ENCODE results near the gene HECW1.
"Not testable (repeated sequence)": the region's sequence is repeated elsewhere in the genome, so short reads cannot be mapped to it uniquely, and the experiment has no call there.

HECW1 gene

DNA sequence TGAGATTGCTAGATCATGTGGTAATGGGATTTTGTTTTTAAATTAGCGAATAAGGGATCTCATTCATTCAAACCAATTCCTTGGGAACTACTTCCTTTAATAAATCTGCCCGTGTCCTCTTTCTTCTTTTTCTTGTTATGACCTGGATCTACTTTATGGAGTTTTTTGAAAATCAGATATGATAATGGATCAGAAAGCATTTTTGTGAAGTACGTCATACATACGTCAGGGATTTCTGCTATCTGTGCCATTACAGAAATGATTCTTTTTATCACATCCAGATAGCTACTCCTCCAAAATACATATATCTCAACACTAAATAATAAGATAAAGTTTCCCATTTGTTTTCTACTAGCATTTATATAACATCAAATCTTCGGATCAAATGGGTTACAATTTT, 430.3 kb downstream of the HECW1 start:
- no peak for DNase-seq (ENCODE audit: low spot score)

GRCh38 chr7:43546231-43546630, 433.8 kb downstream of the HECW1 start:
- DNase-seq (ENCODE audit: low spot score) = no peak

GRCh38 chr7:43550427-43550826, 438.0 kb downstream of the HECW1 start:
- no peak for DNase-seq (ENCODE audit: low spot score)

GRCh38 chr7:43552122-43552521, 439.7 kb downstream of the HECW1 start:
- no peak for DNase-seq (ENCODE audit: low spot score)

DNA sequence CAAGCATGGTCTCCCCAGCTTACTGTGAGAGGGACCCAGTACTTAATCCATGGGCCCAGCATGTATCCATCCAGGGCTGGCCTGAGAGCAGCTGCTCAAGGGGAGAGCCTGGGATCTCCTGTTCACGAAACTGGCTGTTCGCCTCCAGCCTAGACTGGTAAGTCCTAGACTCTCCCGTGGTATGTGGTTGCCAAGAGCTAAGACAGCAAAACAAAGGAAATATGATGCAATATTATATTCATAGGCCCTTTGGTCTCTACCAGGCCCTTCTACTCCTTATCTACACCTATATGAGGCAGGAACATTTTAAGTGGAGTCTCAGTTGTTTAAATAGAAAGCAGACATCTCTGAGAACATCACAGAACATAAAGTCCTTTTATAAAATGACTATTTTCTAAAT, 441.6 kb downstream of the HECW1 start:
- no peak for DNase-seq (ENCODE audit: low spot score)

DNA sequence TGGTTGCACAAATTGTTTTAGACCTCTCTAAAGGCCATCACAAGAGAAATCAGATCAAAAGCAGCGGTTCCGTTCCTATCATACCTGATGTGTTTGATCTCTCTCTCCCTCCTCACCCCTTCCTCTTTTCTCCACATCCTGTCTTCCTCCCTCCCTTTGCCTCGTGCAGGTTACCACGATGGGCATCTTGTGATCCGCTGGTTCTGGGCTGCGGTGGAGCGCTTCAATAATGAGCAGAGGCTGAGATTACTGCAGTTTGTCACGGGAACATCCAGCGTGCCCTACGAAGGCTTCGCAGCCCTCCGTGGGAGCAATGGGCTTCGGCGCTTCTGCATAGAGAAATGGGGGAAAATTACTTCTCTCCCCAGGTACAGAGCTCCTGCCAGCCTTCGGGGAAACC, 442.0 kb downstream of the HECW1 start:
- no peak for DNase-seq (ENCODE audit: low spot score)

DNA sequence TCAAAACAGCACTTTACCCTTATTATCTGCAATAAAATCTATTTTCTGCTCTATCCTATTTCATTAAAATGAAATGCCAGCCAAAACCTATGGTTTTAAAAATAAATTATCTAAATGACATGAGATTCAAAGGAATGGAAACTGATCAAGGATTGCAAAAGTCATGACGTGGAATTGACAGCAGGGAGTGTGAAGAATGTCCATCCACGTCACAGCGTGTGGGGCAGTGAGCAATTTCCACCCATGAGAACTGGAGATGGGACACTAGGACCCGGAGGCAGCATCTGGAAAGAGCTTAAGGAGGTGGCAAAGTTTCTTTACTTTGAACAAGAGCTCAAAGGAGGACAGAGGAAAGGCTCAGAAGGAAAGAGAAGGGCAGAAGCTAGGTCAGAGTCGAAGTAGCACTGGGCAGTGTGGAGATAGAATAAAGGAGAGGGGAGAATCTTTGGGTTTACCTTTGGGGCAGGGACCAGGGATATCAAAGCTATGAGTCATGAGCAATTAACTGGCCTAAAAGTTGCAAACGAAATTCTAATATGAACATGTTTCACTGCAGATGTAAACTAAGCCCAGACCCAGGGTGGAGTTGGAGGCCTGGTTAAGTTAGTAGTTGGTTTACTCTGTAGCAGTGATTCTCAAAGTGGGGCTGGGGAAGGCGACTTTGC, 445.5 kb downstream of the HECW1 start:
- DNase-seq (ENCODE audit: low spot score) = no peak

- no peak for DNase-seq (ENCODE audit: low spot score)
Measured at GRCh38 chr7:43559171-43559945, 446.9 kb downstream of the HECW1 start.

GRCh38 chr7:43559946-43560335, 447.5 kb downstream of the HECW1 start:
- no peak for DNase-seq (ENCODE audit: low spot score)

GRCh38 chr7:43560742-43561330, 448.4 kb downstream of the HECW1 start:
- DNase-seq (ENCODE audit: low spot score) = no peak

DNA sequence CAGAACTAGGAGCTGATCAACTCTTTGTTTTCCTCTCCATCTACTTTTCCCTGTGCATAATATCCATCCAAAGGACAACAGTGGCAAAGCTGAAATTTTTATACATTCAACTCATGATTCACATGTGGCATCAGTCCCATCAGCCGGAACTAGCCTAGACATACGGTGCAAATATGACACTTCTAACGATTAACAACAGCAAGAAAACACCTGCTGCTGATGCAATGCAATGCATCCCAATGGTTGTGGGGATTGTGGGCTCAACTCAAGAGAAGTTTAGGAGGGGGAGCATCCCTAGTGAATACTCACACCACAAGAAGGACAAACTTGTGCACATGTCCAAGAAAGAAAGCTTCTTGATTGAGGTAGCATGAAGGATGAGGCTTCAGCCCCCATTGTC, 449.9 kb downstream of the HECW1 start:
- DNase-seq (ENCODE audit: low spot score) = no peak

DNA sequence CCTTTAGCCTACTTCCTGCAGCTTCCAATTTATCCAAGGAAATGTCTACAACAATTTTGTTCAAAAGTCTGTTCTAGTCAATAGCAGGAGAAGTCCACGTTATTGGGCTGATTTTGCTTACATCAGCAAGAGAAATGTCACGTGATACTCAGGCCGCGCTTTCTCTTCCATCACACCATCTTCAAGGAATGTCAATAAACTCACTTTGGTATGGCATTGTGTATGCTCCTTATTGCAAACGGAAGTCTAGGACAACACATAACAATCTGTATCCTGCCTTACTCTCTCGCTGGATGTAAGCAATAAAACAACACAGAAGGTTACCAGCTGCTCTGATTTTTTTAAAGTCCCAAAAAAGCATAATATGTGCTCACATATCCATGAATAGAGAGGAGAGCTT, 453.3 kb downstream of the HECW1 start:
- peak; percentile 77 for DNase-seq (ENCODE audit: low spot score)

GRCh38 chr7:43568529-43568928, 456.1 kb downstream of the HECW1 start:
- peak; percentile 50 for DNase-seq (ENCODE audit: low spot score)

GRCh38 chr7:43569424-43569823, 457.0 kb downstream of the HECW1 start:
- peak; percentile 31 for DNase-seq (ENCODE audit: low spot score)

GRCh38 chr7:43570688-43571365, 458.4 kb downstream of the HECW1 start:
- DNase-seq (ENCODE audit: low spot score) = no peak

GRCh38 chr7:43572516-43573049, 460.1 kb downstream of the HECW1 start:
- DNase-seq (ENCODE audit: low spot score) = peak; percentile 93

DNA sequence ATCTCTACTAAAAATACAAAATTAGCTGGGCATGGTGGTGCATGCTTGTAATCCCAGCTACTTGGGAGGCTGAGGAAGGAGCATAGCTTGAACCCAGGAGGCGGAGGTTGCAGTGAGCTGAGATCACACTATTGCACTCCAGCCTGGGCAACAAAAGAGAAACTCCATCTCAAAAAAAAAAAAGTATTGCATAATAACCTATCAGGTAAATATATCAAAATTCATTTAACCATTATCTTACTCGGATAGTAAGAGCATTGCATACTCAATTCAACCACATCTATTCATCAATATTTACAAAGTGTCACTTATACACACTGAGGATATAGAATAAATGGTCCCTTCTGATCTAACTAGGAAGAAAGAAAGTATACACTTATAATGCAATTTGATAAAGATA, 461.4 kb downstream of the HECW1 start:
- DNase-seq (ENCODE audit: low spot score) = not testable (repeated sequence)

DNA sequence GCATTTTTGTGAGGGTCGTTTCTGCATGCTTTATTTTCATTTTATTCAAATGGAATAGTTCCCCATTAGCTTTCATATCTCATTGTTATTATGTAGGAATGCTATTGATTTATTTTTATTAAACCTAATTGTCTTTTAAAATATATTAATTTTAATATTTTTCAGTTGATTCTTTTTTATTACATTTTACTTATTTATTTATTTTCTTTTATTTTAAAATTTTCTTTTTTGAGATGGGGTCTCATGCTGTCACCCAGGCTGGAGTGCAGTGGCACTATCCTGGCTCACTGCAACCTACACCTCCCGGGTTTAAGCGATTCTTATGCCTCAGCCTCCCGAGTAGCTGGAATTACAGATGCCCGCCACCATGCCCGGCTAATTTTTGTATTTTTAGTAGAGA, 463.1 kb downstream of the HECW1 start:
- no peak for DNase-seq (ENCODE audit: low spot score)

DNA sequence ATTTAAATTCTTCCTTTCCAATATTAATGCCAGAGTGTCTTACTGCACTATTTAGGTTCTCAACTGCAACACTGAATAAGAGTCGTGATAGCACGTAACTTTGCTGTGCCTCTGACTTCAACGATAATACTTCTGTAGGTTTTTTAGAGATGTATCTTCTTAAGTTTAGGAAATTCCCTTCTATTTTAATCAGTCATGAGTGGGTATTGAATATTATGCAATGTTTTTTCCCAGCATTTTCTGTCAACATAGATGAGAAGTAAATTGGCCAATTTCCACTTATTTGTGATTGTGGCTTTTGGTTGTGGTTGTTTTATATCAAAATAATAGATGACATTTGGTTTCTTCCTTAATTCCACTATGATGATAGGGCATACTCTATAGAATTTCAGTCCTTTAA, 463.8 kb downstream of the HECW1 start:
- no peak for DNase-seq (ENCODE audit: low spot score)

DNA sequence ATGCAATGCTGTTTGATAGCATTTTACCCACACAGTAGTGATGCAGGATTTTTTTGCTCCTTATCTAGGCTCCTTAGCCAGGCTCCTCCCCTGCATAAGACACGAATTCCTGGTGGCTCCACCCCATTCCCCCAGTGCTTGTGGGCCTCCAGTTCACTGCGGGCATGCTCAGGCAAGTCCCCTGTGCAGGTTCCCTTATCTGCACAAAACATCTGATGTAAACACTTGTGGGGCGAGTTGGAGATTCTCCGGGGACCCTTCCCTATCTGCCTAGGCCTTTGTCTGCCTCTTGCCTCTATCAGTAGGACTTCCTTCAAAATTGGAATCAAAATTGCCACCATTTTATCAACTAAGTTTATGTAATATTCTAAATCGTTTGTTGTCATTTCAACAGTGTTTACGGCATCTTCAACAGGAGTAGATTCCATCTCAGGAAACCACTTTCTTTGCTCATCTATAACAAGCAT, 465.1 kb downstream of the HECW1 start:
- DNase-seq (ENCODE audit: low spot score) = no peak

DNA sequence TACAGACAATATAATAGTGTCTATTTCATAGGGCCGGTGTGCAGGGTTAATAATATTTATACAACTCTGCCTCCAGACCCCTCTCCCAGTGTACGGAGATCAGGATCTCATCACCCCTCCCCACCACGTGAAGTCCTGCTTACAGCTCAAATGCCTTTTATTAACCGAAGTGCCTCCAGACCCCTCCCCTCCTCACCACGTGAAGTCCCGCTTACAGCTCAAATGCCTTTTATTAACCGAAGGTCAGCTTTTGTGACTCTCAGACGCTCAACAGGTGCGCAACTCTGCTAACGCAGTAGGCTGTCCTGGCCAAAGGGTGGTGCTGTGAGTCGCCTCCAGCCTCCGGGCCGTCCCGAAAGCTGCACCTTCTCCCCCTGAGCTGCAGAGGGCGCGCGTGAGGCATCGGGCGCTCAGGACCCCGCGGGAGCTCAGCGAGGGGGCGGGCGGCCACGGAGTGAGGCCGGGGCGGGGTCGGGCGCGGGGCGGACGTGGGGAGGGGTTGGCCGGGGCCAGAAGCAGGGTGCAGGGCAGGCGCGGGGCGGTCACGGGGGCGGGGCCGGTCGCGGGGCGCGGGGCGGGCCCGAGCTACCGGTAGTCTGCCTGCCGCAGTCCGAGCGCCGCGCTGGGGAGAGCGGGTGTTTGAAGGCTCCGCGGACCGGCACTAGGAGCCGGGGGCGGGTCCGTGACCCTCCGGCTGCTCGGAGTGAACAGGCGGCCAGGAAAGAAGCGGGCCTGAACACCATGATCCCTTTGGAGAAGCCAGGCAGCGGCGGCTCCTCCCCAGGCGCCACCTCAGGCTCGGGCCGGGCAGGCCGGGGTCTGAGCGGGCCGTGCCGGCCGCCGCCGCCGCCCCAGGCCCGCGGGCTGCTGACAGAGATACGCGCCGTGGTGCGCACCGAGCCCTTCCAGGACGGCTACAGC, 470.3 kb downstream of the HECW1 start, which contains the start of gene STK17A:
TSS of gene STK17A (plus strand) at position 606 of the 921 bp plus-strand sequence. CDS start at position 742, 136 bp downstream.
- DNase-seq (ENCODE audit: low spot score) = peak; percentile 90

Data from kidney capillary endothelial cell (primary cell).